ENCODE data around the gene RPTOR.
"Not testable (repeated sequence)": the region's sequence is repeated elsewhere in the genome, so short reads cannot be mapped to it uniquely, and the experiment has no call there.

The RPTOR gene

GRCh38 chr17:80575057-80575875, 30.6 kb downstream of the RPTOR start:
- no peak overlapping the region for H3K4me3 ChIP-seq (ENCODE audit: control insufficient read depth, low read depth, low read length)
- peak; percentile 100 for TF ChIP-seq CTCF (IDR thresholded peaks at IDR 0.05; ENCODE audit: control insufficient read depth, insufficient read depth, low read depth, low read length, missing control alignments)
- DNase-seq (ENCODE audit: low read depth), result peak; percentile 25

- H3K4me3 ChIP-seq (ENCODE audit: control insufficient read depth, low read depth, low read length), result no peak overlapping the region
- DNase-seq (ENCODE audit: low read depth), result no peak
- TF ChIP-seq CTCF (IDR thresholded peaks at IDR 0.05; ENCODE audit: control insufficient read depth, insufficient read depth, low read depth, low read length, missing control alignments), result no peak
These were observed 33.4 kb downstream of the RPTOR start for GRCh38 chr17:80577876-80578570.

- not testable (repeated sequence) for H3K4me3 ChIP-seq (ENCODE audit: control insufficient read depth, low read depth, low read length); DNase-seq (ENCODE audit: low read depth)
These were observed 34.2 kb downstream of the RPTOR start for GRCh38 chr17:80578668-80579388.

GRCh38 chr17:80582165-80582564, 37.5 kb downstream of the RPTOR start:
- TF ChIP-seq CTCF (IDR thresholded peaks at IDR 0.05; ENCODE audit: control insufficient read depth, insufficient read depth, low read depth, low read length, missing control alignments), result no peak
- no peak for DNase-seq (ENCODE audit: low read depth)
- no peak overlapping the region for H3K4me3 ChIP-seq (ENCODE audit: control insufficient read depth, low read depth, low read length)

GRCh38 chr17:80584176-80584905, 39.7 kb downstream of the RPTOR start:
- no peak for TF ChIP-seq CTCF (IDR thresholded peaks at IDR 0.05; ENCODE audit: control insufficient read depth, insufficient read depth, low read depth, low read length, missing control alignments)
- H3K4me3 ChIP-seq (ENCODE audit: control insufficient read depth, low read depth, low read length), result no peak overlapping the region
- DNase-seq (ENCODE audit: low read depth), result no peak

GRCh38 chr17:80585890-80586845, 41.5 kb downstream of the RPTOR start:
- H3K4me3 ChIP-seq (ENCODE audit: control insufficient read depth, low read depth, low read length), result no peak overlapping the region
- no peak for TF ChIP-seq CTCF (IDR thresholded peaks at IDR 0.05; ENCODE audit: control insufficient read depth, insufficient read depth, low read depth, low read length, missing control alignments)
- DNase-seq (ENCODE audit: low read depth), result no peak
